H1 (cell line): ENCODE data around the gene PLCB4. TPM values are rescaled to one million over a fixed set of nuclear protein-coding genes. Genes with fewer than 3 reads are reported as not detected.

ENCODE experiments used
- CTCF ChIA-PET: fragments of 300-600 bp; sonication (Branson Sonifier 250); formaldehyde crosslinking; loops from one replicate; lab custom pipeline; 2021; ENCODE audit not compliant: partially characterized antibody; lab: Charles Lee
- POLR2A ChIA-PET: fragments of 300-600 bp; sonication (Branson Sonifier 250); formaldehyde crosslinking; loops from one replicate; lab custom pipeline; 2021; ENCODE audit warnings: inconsistent platforms; ENCODE audit not compliant: partially characterized antibody; lab: Charles Lee
- DNase-seq, 2 experiments: peaks; one replicate each; pipeline versions ENCODE4 v3.0.0 to v3.0.0-alpha.2; 2010 to 2022; ENCODE audit warnings: low spot score in 2 of 2, low read depth in 1 of 2, mixed read lengths in 1 of 2
- FAIRE-seq: peaks from 2 replicates; lab custom pipeline; 2011; peaks lifted over from hg19 to GRCh38; lab: Jason Lieb, UNC
- H2AFZ ChIP-seq: 2 replicates; pipeline ENCODE4 v1.8.1; 2012; ENCODE audit warnings: low read length, inconsistent platforms
- H2AK5ac ChIP-seq: 2 replicates; pipeline ENCODE4 v1.6.1; 2013; ENCODE audit warnings: low read depth, low read length
- H2BK120ac ChIP-seq: replicated peaks from 2 replicates; pipeline ENCODE3; 2013; ENCODE audit warnings: low read depth, low read length, inconsistent platforms
- H2BK12ac ChIP-seq: 2 replicates; pipeline ENCODE4 v1.6.1; 2013; ENCODE audit warnings: low read depth, low read length
- H2BK15ac ChIP-seq: 2 replicates; pipeline ENCODE4 v1.6.1; 2013; ENCODE audit warnings: low read length
- H2BK20ac ChIP-seq: 2 replicates; pipeline ENCODE4 v1.6.1; 2013; ENCODE audit warnings: low read length
- H2BK5ac ChIP-seq: 2 replicates; pipeline ENCODE4 v1.6.1; 2013; ENCODE audit warnings: low read depth, low read length
- H3K14ac ChIP-seq: 2 replicates; pipeline ENCODE4 v1.6.1; 2013; ENCODE audit warnings: inconsistent platforms; ENCODE audit not compliant: insufficient read length
- H3K18ac ChIP-seq: 2 replicates; pipeline ENCODE4 v1.6.1; 2013; ENCODE audit warnings: low read length; ENCODE audit errors: extremely low read depth
- H3K23ac ChIP-seq: 2 replicates; pipeline ENCODE4 v1.6.1; 2013; ENCODE audit warnings: inconsistent platforms; ENCODE audit not compliant: insufficient read length
- H3K23me2 ChIP-seq: 2 replicates; pipeline ENCODE4 v1.6.1; 2013; ENCODE audit warnings: low read depth, low read length
- H3K27ac ChIP-seq: 2 replicates; pipeline ENCODE4 v1.6.1; 2011; ENCODE audit warnings: low read depth, low read length, inconsistent platforms
- H3K27me3 ChIP-seq, 4 experiments: replicated peaks in 1 of 4; 1 replicate in 1 of 4; 2 replicates in 3 of 4; pipeline versions ENCODE4 v1.6.1 to v1.8.1; 2011 to 2013; ENCODE audit warnings: low read length in 3 of 4, mild to moderate bottlenecking in 3 of 4, inconsistent platforms in 2 of 4, mixed read lengths in 2 of 4, moderate library complexity in 1 of 4; ENCODE audit not compliant: control insufficient read depth in 3 of 4, insufficient read depth in 3 of 4; ENCODE audit errors: extremely low read depth in 1 of 4
- H3K36me3 ChIP-seq, 4 experiments: 2 replicates each; pipeline versions ENCODE4 v1.6.1 to v1.8.1; 2011 to 2013; ENCODE audit warnings: mild to moderate bottlenecking in 4 of 4, low read length in 3 of 4, moderate library complexity in 2 of 4, control low read depth in 1 of 4, inconsistent platforms in 1 of 4; ENCODE audit not compliant: insufficient read depth in 4 of 4, control insufficient read depth in 2 of 4
- H3K4ac ChIP-seq: replicated peaks from 2 replicates; pipeline ENCODE3; 2013; ENCODE audit warnings: low read length, low read depth, mixed read lengths, inconsistent platforms; ENCODE audit not compliant: insufficient read length
- H3K4me1 ChIP-seq, 4 experiments: replicated peaks in 1 of 4; 1 replicate in 1 of 4; 2 replicates in 3 of 4; pipeline versions ENCODE4 v1.6.1 to v1.8.1; 2011 to 2013; ENCODE audit warnings: low read length in 3 of 4, inconsistent platforms in 2 of 4, mixed read lengths in 1 of 4; ENCODE audit not compliant: insufficient read depth in 4 of 4, control insufficient read depth in 3 of 4
- H3K4me2 ChIP-seq, 2 experiments: 2 replicates each; pipeline versions ENCODE4 v1.6.1 to v1.8.1; 2011 to 2013; ENCODE audit warnings: low read depth in 2 of 2, low read length in 2 of 2, control low read depth in 1 of 2, inconsistent platforms in 1 of 2, mild to moderate bottlenecking in 1 of 2; ENCODE audit not compliant: insufficient read depth in 1 of 2
- H3K4me3 ChIP-seq, 4 experiments: fragments of 200-600, 300-600 bp in 1 of 4; sonication (generic), shearing (Covaris generic), sonication (Bioruptor Twin) in 1 of 4; 2 replicates each; pipeline versions ENCODE4 v1.5.1 to v1.8.1; 2011 to 2016; ENCODE audit warnings: low read length in 4 of 4, low read depth in 3 of 4, control low read depth in 2 of 4, inconsistent platforms in 2 of 4, mild to moderate bottlenecking in 2 of 4, mixed read lengths in 1 of 4, moderate library complexity in 1 of 4; ENCODE audit not compliant: insufficient read depth in 2 of 4; ENCODE audit errors: extremely low read depth in 1 of 4
- H3K56ac ChIP-seq: replicated peaks from 2 replicates; pipeline ENCODE3; 2013; ENCODE audit warnings: low read depth, mild to moderate bottlenecking, mixed read lengths, low read length, inconsistent platforms; ENCODE audit not compliant: insufficient read length
- H3K79me1 ChIP-seq: 2 replicates; pipeline ENCODE4 v1.6.1; 2013; ENCODE audit warnings: low read depth, low read length, control low read depth
- H3K79me2 ChIP-seq, 2 experiments: 2 replicates each; pipeline versions ENCODE4 v1.6.1 to v1.8.1; 2012 to 2013; ENCODE audit warnings: low read length in 2 of 2, mild to moderate bottlenecking in 2 of 2, inconsistent platforms in 1 of 2; ENCODE audit not compliant: insufficient read depth in 2 of 2, control insufficient read depth in 1 of 2
- H3K9ac ChIP-seq, 4 experiments: replicated peaks in 1 of 4; 1 replicate in 1 of 4; 2 replicates in 3 of 4; pipeline versions ENCODE4 v1.6.1 to v1.8.1; 2011 to 2013; ENCODE audit warnings: low read depth in 3 of 4, low read length in 3 of 4, control low read depth in 2 of 4, mild to moderate bottlenecking in 2 of 4, moderate library complexity in 2 of 4, inconsistent platforms in 1 of 4; ENCODE audit errors: extremely low read depth in 1 of 4
- H3K9me3 ChIP-seq, 2 experiments: 2 replicates each; pipeline versions ENCODE4 v1.6.1 to v1.8.1; 2012 to 2013; ENCODE audit warnings: mild to moderate bottlenecking in 2 of 2, moderate library complexity in 2 of 2, control low read depth in 1 of 2, inconsistent platforms in 1 of 2, low read depth in 1 of 2, low read length in 1 of 2, mixed read lengths in 1 of 2; ENCODE audit not compliant: insufficient read depth in 2 of 2
- H4K20me1 ChIP-seq, 2 experiments: replicated peaks in 1 of 2; 2 replicates each; pipeline versions ENCODE3 to v1.8.1; 2011 to 2013; ENCODE audit warnings: inconsistent platforms in 2 of 2, low read length in 2 of 2, mild to moderate bottlenecking in 1 of 2; ENCODE audit not compliant: insufficient read depth in 2 of 2, control insufficient read depth in 1 of 2
- H4K5ac ChIP-seq: 2 replicates; pipeline ENCODE4 v1.6.1; 2013; ENCODE audit warnings: low read length, low read depth, mixed read lengths, inconsistent platforms; ENCODE audit not compliant: insufficient read length
- H4K8ac ChIP-seq: 2 replicates; pipeline ENCODE4 v1.8.0; 2013; ENCODE audit warnings: mild to moderate bottlenecking, moderate library complexity, low read length, inconsistent platforms; ENCODE audit not compliant: insufficient read depth; ENCODE audit errors: extremely low read depth
- H4K91ac ChIP-seq: replicated peaks from 2 replicates; pipeline ENCODE3; 2013; ENCODE audit warnings: low read length, mixed read lengths, inconsistent platforms; ENCODE audit not compliant: insufficient read length
- ATF2 ChIP-seq: IDR thresholded peaks from 2 replicates; pipeline ENCODE4 v1.6.1; 2012; ENCODE audit warnings: low read length, inconsistent platforms
- CREB1 ChIP-seq: IDR thresholded peaks from 2 replicates; pipeline ENCODE4 v1.6.1; 2012; ENCODE audit warnings: inconsistent platforms
- KDM4A ChIP-seq: IDR thresholded peaks from one replicate; pipeline ENCODE4 v1.7.1; 2012; ENCODE audit warnings: low read depth, mild to moderate bottlenecking, moderate library complexity, low read length, inconsistent platforms; ENCODE audit not compliant: severe bottlenecking
- RBBP5 ChIP-seq: IDR thresholded peaks from 2 replicates; pipeline ENCODE4 v1.7.1; 2012; ENCODE audit warnings: low read depth, mild to moderate bottlenecking, inconsistent platforms, low read length, moderate library complexity, borderline replicate concordance
- TAF7 ChIP-seq: optimal IDR thresholded peaks from 2 replicates; pipeline ENCODE3; 2011; ENCODE audit warnings: low read depth, mild to moderate bottlenecking, inconsistent platforms, low read length, moderate library complexity, borderline replicate concordance
- TBP ChIP-seq: IDR thresholded peaks from 2 replicates; pipeline ENCODE4 v1.6.1; 2011; ENCODE audit warnings: low read depth, low read length, improper control_type of control experiment
- WGBS, 2 experiments: shearing (Covaris generic) in 1 of 2; methylation state at CpG; one replicate each; pipeline versions ENCODE4 v1.1.6 to v1.1.7; 2013 to 2015; ENCODE audit warnings: low lambda C conversion rate in 2 of 2, mixed read lengths in 2 of 2, inconsistent platforms in 1 of 2, low coverage in 1 of 2, missing lambda C conversion rate in 1 of 2; ENCODE audit not compliant: insufficient replicate concordance in 2 of 2, insufficient coverage in 1 of 2, insufficient read length in 1 of 2; ENCODE audit errors: extremely low coverage in 1 of 2, missing lambda C conversion rate in 1 of 2; 5-methylcytosine and 5-hydroxymethylcytosine counted together
- polyA plus RNA-seq, 7 experiments: library from polyadenylated mRNA; depleted of rRNA in 3 of 7; stranded (reverse) in 5 of 7; unstranded in 2 of 7; fragments of >200 nt in 5 of 7; fragments of 200-250 nt in 2 of 7; gene quantifications; 1 replicate in 5 of 7; 2 replicates in 1 of 7; 4 replicates in 1 of 7; pipeline versions ENCODE4 v1.2.1 to v1.2.3, GENCODE V29; 2011 to 2013; ENCODE audit warnings: missing spikeins in 2 of 7, mixed read lengths in 2 of 7
- total RNA-seq: library from RNA; stranded (reverse); fragmentation: NEBNext Ultra II Directional; extraction: Animal tissue kit (Norgen Biotek cat#: 25700); gene quantifications from 2 replicates; pipeline ENCODE4 v1.2.1, GENCODE V29; 2021
- TF ChIP-seq, protein P1 (sequence below): IDR thresholded peaks from 2 replicates; pipeline ENCODE4 v1.6.1; 2012; ENCODE audit warnings: inconsistent platforms
- TF ChIP-seq, protein P2 (sequence below): IDR thresholded peaks from 2 replicates; pipeline ENCODE4 v1.6.1; 2011; ENCODE audit warnings: low read depth, mild to moderate bottlenecking, low read length; ENCODE audit not compliant: insufficient read depth

The PLCB4 gene
- total and polyA plus RNA-seq, 2 of the 8 experiments (the other 6 are each of a cell fraction or from before 2014, with no cell fraction given), result 3.2 to 14.1 TPM

DNA sequence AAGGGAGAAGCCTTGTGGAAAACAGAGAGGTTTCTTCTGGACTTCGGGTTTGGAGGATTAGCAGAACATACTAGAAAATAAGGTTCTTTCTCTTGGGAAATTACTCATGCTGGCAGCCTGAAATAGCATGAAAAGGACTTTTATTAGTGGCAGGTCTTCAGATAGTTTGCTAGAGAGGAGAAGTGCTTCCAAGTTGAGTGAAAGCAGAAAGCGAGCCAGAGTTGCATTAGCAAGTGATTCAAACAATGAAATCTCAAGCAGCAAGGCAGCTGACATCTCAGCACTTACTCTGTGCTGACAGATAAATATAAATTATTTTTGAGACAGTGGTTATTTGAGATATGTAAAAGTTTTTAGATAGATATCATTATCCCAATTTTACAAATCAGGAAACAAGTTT lies 91.9 kb downstream of the PLCB4 start:
- Histone ChIP-seq H3K4me2 (no peak overlapping the region), H3K14ac (no peak overlapping the region), H2BK120ac (no peak overlapping the region), H3K79me2 (peaks cover 0 to 3% of the 10 kb centered on the region in 2 experiments; a peak in 1 of 4 replicates), H2BK20ac (no peak overlapping the region), H3K36me3 (no peaks in the 10 kb centered on the region), H2AK5ac (no peak overlapping the region), H3K79me1 (no peaks in the 10 kb centered on the region), H2BK12ac (no peak overlapping the region), H3K9ac (no peak overlapping the region), H3K27me3 (no peaks in the 10 kb centered on the region), H3K9me3 (no peaks in the 10 kb centered on the region), H2BK5ac (no peak overlapping the region), H3K23me2 (no peaks in the 10 kb centered on the region), H4K8ac (no peak overlapping the region), H2AFZ (no peak overlapping the region), H3K4me1 (peaks cover 0 to 8% (median 7%) of the 10 kb centered on the region in 4 experiments; a peak in 4 of 7 replicates), H3K4ac (no peak overlapping the region), H3K27ac (no peak overlapping the region), H4K91ac (no peak overlapping the region), H2BK15ac (no peak overlapping the region), H3K23ac (no peak overlapping the region), H3K56ac (no peak overlapping the region), H4K20me1 (no peaks in the 10 kb centered on the region), H3K4me3 (no peak overlapping the region), H4K5ac (no peak overlapping the region), H3K18ac (no peak overlapping the region)
- TF ChIP-seq TAF7, result no peak
- no peak for TF ChIP-seq KDM4A
- TF ChIP-seq, protein P1, sequence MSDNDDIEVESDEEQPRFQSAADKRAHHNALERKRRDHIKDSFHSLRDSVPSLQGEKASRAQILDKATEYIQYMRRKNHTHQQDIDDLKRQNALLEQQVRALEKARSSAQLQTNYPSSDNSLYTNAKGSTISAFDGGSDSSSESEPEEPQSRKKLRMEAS, result no peak
- TF ChIP-seq, protein P2, sequence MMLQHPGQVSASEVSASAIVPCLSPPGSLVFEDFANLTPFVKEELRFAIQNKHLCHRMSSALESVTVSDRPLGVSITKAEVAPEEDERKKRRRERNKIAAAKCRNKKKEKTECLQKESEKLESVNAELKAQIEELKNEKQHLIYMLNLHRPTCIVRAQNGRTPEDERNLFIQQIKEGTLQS, result no peak
- no peak for TF ChIP-seq RBBP5
- no peak for TF ChIP-seq CREB1
- no peak for TF ChIP-seq ATF2
- no peak for TF ChIP-seq TBP
- POLR2A ChIA-PET, result no interaction called here
- DNase-seq, result no peak
- 91% methylated on average over 2 of the region's 2 CpGs; no CpG with 5 or more reads in 1 of the 2 experiments for WGBS, 2 experiments
- no peak for FAIRE-seq
- CTCF ChIA-PET, result interaction anchor here (0.7 to 1.3 kb wide), 5 partner anchors 8 to 402 kb away, joined by 3 to 7 read pairs (median 3); no protein-coding TSS in a partner anchor
